ENCODE results near the gene IFI44L.

IFI44L gene

GRCh38 chr1:78630600-78630999 lies 10.4 kb downstream of the IFI44L start:
- no peak overlapping the region for H3K4me3 ChIP-seq (ENCODE audit: low read length)
- DNase-seq (ENCODE audit: low read depth, low spot score), result no peak

GRCh38 chr1:78633209-78633608 lies 13.0 kb downstream of the IFI44L start:
- no peak overlapping the region for H3K4me3 ChIP-seq (ENCODE audit: low read length)

DNA sequence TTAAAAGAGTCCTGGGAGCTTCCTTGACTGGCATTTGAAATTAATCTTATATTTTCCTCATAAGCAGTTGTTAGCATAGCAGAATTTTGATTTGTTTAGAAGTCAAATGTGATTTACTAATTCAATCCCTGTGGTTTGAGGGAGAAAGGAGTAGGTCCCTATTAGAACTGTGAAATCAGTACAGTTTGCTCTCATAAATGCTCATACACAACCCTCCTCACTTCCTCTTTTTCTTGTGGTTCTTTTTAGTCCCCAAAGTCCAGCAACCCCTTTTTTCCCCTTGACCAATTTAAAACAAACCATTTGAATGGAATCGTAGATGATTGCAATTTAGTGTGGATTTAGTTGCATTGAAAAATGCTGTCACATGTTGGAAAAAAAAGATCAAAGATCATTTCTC lies 20.2 kb downstream of the IFI44L start:
- H3K4me3 ChIP-seq (ENCODE audit: low read length), result no peak overlapping the region
- DNase-seq (ENCODE audit: low read depth, low spot score), result no peak

More at GRCh38 chr1:78633209-78633608, 13.0 kb downstream of the IFI44L start:
- DNase-seq (ENCODE audit: low read depth, low spot score), result no peak

- H3K4me3 ChIP-seq (ENCODE audit: low read length), result no peak overlapping the region
- no peak for DNase-seq (ENCODE audit: low read depth, low spot score)
These were observed 21.3 kb downstream of the IFI44L start for GRCh38 chr1:78641558-78641957.

- no peak overlapping the region for H3K4me3 ChIP-seq (ENCODE audit: low read length)
- peak; percentile 46 for DNase-seq (ENCODE audit: low read depth, low spot score)
These were observed 25.5 kb downstream of the IFI44L start for GRCh38 chr1:78645723-78646122.

GRCh38 chr1:78647238-78647637 lies 27.0 kb downstream of the IFI44L start:
- H3K4me3 ChIP-seq (ENCODE audit: low read length), result no peak overlapping the region

GRCh38 chr1:78649628-78650027 lies 29.4 kb downstream of the IFI44L start, which contains the start of gene IFI44:
IFI44 (plus strand) TSS chr1:78649831; CDS start chr1:78650196, 365 bp downstream.
- DNase-seq (ENCODE audit: low read depth, low spot score), result peak; percentile 78
- H3K4me3 ChIP-seq (ENCODE audit: low read length), result peak within 1 kb of the TSS; percentile 21; the same call in 1 of the 2 replicates

More at GRCh38 chr1:78647238-78647637, 27.0 kb downstream of the IFI44L start:
- no peak for DNase-seq (ENCODE audit: low read depth, low spot score)

DNA sequence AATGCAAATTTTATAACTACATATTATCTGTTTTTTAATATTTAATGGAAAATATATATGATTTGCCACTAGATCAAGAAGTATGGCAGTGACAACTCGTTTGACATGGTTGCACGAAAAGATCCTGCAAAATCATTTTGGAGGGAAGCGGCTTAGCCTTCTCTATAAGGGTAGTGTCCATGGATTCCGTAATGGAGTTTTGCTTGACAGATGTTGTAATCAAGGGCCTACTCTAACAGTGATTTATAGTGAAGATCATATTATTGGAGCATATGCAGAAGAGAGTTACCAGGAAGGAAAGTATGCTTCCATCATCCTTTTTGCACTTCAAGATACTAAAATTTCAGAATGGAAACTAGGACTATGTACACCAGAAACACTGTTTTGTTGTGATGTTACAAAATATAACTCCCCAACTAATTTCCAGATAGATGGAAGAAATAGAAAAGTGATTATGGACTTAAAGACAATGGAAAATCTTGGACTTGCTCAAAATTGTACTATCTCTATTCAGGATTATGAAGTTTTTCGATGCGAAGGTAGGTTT lies 29.9 kb downstream of the IFI44L start:
- no peak for DNase-seq (ENCODE audit: low read depth, low spot score)

GRCh38 chr1:78651241-78651640 lies 31.0 kb downstream of the IFI44L start:
- H3K4me3 ChIP-seq (ENCODE audit: low read length), result no peak overlapping the region
- DNase-seq (ENCODE audit: low read depth, low spot score), result no peak

More for the DNA sequence above, 29.9 kb downstream of the IFI44L start:
- no peak overlapping the region for H3K4me3 ChIP-seq (ENCODE audit: low read length)

GRCh38 chr1:78652019-78652560 lies 31.8 kb downstream of the IFI44L start:
- no peak for DNase-seq (ENCODE audit: low read depth, low spot score)
- H3K4me3 ChIP-seq (ENCODE audit: low read length), result no peak overlapping the region

- no peak overlapping the region for H3K4me3 ChIP-seq (ENCODE audit: low read length)
- DNase-seq (ENCODE audit: low read depth, low spot score), result no peak
These were observed 38.7 kb downstream of the IFI44L start for GRCh38 chr1:78658901-78659300.

DNA sequence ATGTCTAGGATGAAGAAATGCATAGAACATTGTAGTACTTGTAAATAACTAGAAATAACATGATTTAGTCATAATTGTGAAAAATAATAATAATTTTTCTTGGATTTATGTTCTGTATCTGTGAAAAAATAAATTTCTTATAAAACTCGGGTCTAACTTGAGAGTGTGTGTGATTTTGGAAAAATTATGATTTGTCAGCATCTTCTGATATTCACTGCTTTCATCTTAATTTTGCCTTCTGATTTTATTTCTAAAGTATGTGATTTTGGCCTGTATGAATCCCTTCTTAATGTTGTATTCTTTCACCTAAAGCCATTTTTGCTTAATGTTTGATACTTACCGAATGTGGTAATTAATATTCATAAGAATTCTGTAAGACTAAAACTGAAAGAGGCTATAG lies 43.7 kb downstream of the IFI44L start:
- no peak overlapping the region for H3K4me3 ChIP-seq (ENCODE audit: low read length)
- DNase-seq (ENCODE audit: low read depth, low spot score), result no peak

DNA sequence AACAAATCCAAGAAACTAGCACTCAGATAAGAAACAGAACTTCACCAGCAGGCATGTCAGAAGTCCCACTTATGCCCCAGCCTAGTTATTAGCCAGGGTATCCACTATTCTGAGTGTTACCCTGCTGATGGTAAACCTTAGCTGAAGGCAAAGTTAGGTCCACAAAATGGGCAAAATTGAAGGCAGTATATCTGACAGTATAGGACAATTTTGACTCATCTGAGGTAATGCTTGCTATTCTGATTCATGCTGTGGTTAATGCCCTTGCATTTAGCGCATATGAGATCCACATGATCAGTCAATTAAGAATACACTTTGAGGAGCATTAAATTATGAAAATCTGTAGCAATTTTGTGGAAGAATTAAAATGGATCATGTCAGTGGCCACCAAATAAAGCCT lies 44.5 kb downstream of the IFI44L start:
- H3K4me3 ChIP-seq (ENCODE audit: low read length), result no peak overlapping the region
- DNase-seq (ENCODE audit: low read depth, low spot score), result no peak

GRCh38 chr1:78665809-78666208 lies 45.6 kb downstream of the IFI44L start:
- no peak overlapping the region for H3K4me3 ChIP-seq (ENCODE audit: low read length)
- DNase-seq (ENCODE audit: low read depth, low spot score), result no peak

- H3K4me3 ChIP-seq (ENCODE audit: low read length), result no peak overlapping the region
- DNase-seq (ENCODE audit: low read depth, low spot score), result no peak
These were observed 47.7 kb downstream of the IFI44L start for GRCh38 chr1:78667939-78668338.

GRCh38 chr1:78668427-78668826 lies 48.2 kb downstream of the IFI44L start:
- H3K4me3 ChIP-seq (ENCODE audit: low read length), result no peak overlapping the region
- DNase-seq (ENCODE audit: low read depth, low spot score), result no peak

- no peak for DNase-seq (ENCODE audit: low read depth, low spot score)
- no peak overlapping the region for H3K4me3 ChIP-seq (ENCODE audit: low read length)
These were observed 52.2 kb downstream of the IFI44L start for GRCh38 chr1:78672428-78672827.

DNA sequence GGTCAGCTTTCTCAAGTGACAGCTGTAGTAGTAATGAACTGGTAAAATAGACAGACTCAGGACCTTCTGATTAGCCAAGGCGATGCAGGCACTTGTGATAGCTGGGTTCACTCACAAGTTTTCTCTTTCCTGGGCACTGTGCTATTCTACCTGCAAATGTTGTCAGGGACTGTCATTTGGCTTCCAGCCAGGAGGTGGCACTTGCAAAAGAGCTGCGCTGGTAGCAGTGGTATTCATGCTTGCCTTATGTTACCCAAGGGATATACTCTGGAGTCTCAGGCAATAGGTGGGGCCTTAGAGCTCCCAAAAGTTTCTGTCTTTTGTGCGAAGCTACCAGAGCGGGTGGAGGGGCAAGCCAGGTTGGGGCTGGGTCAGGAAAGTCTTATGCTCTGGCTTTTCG lies 52.9 kb downstream of the IFI44L start:
- H3K4me3 ChIP-seq (ENCODE audit: low read length), result no peak overlapping the region
- peak; percentile 30 for DNase-seq (ENCODE audit: low read depth, low spot score)

GRCh38 chr1:78676347-78676982 lies 56.2 kb downstream of the IFI44L start:
- peak; percentile 64 for DNase-seq (ENCODE audit: low read depth, low spot score)
- H3K4me3 ChIP-seq (ENCODE audit: low read length), result no peak overlapping the region

GRCh38 chr1:78676993-78677392 lies 56.7 kb downstream of the IFI44L start:
- no peak overlapping the region for H3K4me3 ChIP-seq (ENCODE audit: low read length)
- DNase-seq (ENCODE audit: low read depth, low spot score), result no peak

GRCh38 chr1:78677788-78678187 lies 57.5 kb downstream of the IFI44L start:
- no peak for DNase-seq (ENCODE audit: low read depth, low spot score)
- no peak overlapping the region for H3K4me3 ChIP-seq (ENCODE audit: low read length)
